Endothelial cell of hepatic sinusoid (primary cell): Measurements from ENCODE around the gene RB1.

ENCODE experiments used
- in situ Hi-C: cut with HindIII; loops from 2 replicates; pipeline ENCODE4 v1.10.0; 2017; ENCODE audit warnings: low sequenced_read_pairs

The RB1 gene

DNA sequence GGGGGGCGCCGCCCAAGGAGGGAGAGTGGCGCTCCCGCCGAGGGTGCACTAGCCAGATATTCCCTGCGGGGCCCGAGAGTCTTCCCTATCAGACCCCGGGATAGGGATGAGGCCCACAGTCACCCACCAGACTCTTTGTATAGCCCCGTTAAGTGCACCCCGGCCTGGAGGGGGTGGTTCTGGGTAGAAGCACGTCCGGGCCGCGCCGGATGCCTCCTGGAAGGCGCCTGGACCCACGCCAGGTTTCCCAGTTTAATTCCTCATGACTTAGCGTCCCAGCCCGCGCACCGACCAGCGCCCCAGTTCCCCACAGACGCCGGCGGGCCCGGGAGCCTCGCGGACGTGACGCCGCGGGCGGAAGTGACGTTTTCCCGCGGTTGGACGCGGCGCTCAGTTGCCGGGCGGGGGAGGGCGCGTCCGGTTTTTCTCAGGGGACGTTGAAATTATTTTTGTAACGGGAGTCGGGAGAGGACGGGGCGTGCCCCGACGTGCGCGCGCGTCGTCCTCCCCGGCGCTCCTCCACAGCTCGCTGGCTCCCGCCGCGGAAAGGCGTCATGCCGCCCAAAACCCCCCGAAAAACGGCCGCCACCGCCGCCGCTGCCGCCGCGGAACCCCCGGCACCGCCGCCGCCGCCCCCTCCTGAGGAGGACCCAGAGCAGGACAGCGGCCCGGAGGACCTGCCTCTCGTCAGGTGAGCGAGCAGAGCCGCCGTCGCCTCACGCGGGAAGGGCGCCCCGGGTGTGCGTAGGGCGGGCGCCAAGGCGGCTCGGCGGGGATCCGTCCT lies at the start of gene RB1:
RB1 (plus strand) TSS at position 393 of the 784 bp plus-strand sequence; CDS start at position 555, 162 bp downstream.
- in situ Hi-C loops = no loop called here

DNA sequence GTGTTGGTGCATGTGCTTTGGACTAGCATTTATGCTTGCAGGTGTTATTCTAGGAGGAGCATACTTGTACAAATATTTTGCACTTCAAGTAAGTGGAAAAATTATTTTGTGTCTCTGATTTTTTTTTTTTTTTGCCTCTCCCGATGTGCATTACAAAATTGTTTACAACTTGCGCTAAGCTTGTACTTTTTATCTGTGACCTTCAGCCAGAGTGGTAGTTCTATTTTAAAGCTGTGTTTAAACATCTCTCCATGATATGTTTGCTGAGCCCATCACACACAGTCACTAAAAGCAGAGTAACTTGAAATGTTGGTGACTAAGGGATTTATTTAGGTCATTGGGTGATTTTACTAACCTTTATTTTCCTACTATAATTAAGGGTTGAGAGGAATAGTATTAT lies 49.7 kb upstream of the RB1 start:
- in situ Hi-C loops = no loop called here

DNA sequence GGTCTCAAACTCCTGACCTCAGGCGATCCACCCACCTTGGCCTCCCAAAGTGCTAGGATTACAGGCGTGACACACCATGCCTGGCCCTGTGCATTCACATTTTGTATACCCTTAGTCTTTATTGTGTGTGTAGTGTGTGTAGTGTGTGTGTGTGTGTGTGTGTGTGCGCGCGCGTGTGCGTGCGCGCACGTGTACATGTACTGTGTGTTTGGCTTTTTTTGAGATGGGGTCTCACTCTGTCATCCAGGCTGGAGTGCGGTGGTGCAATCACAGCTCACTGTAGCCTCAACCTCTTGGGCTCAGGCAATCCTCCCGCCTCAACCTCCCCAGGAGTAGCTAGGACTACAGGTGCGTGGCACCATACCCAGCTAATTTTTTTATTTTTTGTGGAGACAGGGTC lies 48.5 kb upstream of the RB1 start:
- in situ Hi-C loops = no loop called here

DNA sequence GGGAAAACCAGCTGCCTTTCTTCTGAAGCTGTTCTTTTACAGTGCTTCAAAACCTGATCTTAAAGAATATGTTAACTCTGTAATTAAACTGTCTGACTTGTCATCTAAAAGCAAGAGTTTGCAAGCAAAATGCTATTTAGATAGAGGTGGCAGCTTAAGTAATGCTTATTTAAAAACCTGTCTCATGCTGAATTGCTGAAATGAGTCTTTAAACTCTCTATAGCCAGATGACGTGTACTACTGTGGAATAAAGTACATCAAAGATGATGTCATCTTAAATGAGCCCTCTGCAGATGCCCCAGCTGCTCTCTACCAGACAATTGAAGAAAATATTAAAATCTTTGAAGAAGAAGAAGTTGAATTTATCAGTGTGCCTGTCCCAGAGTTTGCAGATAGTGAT lies 47.6 kb upstream of the RB1 start:
- in situ Hi-C loops = no loop called here

DNA sequence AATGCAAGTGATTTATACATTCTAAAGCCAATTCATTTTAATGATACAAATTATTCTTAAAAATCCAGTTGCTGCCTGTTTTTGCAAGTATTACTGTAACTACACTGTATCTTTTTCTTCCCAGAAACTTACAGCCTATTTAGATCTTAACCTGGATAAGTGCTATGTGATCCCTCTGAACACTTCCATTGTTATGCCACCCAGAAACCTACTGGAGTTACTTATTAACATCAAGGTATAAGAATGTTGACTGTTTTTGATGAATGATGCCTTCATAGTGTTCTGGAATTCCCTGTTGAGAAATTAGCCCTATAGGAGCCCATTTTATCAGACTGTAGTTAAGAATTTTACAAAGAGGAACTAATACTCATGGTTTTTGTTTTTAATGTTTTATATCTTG lies 45.5 kb upstream of the RB1 start:
- in situ Hi-C loops = no loop called here

DNA sequence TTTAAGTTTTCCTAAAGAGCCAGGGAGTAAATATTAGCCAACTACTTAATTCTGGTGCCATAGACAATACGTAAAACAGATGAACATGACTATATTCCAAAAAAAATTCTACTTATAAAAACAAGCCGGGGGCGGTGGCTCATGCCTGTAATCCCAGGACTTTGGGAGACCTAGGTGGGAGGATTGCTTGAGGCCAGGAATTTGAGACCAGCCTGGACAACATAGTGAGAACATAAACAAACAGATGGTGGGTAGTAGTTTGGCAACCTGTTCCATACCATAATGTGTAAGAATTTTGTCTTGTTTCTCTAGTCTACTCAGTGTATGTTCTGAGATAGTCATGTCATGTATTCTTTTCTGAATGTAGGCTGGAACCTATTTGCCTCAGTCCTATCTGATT lies 45.1 kb upstream of the RB1 start:
- in situ Hi-C loops = no loop called here

DNA sequence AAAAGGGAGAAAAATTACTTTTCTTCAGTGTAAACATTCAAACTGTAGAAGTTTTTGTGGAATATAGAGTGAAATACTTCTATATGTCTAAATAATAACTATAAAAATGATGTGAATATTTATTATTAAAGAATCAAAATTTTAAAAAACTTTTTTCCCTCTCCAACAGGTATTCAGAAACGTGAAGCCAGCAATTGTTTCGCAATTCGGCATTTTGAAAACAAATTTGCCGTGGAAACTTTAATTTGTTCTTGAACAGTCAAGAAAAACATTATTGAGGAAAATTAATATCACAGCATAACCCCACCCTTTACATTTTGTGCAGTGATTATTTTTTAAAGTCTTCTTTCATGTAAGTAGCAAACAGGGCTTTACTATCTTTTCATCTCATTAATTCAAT lies 42.6 kb upstream of the RB1 start:
- in situ Hi-C loops = no loop called here

DNA sequence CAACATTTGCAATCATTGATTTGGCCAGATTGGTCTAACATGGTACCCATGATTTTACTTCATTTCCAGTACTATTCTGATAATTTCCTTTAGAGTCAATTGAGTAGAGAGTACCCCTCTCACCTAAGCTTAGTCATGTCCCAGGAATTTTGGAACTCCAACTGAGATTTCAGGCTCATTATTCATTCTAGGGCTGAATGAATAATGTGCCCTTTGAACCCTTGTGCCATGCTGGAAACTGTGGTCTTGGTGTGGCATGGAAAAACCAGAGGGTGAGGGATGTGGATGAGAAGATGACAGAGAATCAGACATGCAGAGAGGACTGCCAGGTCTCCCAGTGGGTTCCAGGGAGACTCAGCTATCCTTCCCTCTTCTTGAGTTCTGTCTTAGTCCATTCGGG lies 40.4 kb upstream of the RB1 start:
- in situ Hi-C loops = no loop called here

DNA sequence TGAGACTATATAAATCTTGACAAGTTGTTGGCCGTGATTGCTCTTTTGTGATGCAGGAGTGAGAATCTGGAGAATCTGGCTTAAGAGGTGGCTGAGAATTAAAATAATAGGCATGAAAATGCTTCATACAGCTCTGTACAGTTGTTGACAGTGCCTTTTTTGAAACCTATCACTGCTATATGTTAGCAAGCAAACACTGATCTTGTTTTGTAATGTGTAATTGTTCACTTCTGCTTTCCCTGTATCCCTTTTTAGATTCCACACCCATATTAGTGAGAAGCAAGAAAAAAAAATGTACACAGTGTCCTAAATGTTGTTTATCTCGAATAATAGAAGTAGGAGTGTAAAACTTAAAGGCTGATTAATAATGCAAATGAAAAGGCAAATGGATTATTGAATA lies 39.5 kb upstream of the RB1 start:
- in situ Hi-C loops = no loop called here

DNA sequence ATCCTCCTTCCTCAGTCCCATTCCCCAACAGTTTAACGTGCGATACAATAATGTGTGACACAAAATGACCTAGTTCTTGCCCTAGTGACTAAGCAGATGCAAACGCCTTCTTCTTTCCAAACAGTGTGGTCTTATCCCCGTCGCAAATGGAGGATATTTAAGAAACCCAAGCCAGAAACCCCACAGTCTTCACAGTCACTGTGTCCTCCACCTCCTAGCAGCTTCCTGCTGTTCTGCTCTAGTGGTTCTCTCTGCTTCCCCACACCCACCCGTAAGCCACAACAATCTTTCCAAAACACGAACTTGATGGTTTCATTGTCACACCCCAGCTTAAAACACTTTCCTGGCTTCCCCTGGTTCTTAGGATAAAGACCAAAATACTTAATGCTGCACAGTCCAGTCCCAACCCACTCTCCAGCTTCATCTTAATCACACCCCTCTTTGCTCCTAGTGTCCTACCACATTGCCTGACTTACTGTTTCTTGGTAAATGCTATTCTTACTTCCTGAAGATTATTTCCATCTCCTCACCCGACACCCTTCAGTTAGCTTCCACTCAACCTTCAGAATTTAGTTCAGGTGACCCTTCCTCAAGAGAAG lies 38.2 kb upstream of the RB1 start:
- in situ Hi-C loops = no loop called here

DNA sequence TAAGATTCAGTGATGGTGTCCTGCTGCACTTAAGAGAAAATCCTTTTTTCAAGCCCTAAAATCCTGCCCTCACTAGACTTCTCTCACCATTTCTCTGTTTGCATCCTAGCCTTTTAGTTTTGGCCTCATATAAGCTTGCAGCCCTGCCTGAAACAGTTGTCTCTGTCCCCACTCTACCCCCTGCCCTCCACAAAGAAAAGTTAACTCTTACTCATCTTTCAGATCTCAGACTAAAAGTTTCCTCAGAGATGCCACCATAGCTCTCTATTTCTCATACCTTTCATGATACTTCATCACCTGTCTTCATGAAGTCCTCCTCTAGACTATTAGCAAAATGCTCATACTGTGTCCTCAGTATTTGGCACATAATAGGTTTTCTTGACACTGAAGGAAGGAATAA lies 37.4 kb upstream of the RB1 start:
- in situ Hi-C loops = no loop called here

DNA sequence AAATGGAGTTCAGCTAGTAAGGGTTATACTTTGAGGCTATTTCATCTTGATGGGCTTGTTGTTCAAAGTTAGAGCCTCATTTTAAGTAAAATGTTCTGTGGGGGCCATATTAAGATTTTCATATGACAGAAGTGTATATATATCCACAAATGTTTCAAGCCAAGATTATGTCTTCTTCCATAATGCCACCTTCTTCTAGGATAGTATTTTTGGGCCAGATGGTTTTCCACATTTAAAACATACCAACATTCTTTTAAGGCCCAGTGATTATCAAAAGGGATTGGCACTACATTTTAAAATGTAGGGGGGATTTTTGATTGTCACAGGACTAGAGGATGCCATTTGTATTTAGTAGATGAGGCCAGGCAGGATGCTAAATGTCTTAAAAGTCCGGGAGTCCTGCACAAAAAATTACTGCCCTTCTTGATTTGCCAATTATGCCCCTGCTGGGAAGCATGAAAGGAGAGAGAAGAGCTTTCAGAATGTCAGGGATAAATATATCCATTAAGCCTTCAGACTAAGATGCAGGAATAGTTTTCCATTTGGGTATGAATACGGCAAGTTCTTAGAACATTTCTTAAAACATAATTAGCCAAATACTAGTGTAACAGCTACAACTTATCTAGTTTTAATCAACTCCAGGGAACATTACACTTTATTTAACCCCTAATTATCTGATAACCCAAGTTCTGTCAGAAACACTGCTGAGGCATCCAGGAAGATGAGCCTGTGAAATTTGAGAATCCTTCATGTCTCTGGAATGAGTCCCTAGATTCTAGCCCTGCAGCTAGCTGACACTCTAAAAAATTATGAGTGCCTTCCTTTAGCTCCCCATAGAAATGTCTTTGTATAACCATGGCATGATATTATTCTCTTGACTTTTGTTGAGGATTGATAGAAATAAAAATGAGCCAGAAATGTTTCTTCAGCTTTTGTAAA lies 36.6 kb upstream of the RB1 start:
- in situ Hi-C loops = no loop called here

DNA sequence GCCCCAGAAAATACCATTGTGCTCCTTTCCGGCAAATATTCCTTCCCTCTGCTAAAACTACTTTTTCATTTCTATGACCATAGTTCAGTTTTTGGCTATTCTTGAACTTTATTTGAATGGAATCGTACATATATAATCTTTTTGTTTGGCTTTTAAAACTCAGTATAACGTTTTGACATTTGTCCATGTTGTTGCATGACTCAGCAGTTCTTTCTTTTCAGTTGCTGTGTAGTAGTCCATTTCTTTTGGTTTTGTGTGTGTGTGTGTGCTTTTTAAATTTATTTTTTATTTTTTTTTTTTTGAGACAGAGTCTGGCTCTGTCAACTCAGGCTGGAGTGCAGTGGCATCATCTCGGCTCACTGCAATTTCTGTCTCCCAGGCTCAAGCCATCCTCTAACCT lies 35.5 kb upstream of the RB1 start:
- in situ Hi-C loops = no loop called here

DNA sequence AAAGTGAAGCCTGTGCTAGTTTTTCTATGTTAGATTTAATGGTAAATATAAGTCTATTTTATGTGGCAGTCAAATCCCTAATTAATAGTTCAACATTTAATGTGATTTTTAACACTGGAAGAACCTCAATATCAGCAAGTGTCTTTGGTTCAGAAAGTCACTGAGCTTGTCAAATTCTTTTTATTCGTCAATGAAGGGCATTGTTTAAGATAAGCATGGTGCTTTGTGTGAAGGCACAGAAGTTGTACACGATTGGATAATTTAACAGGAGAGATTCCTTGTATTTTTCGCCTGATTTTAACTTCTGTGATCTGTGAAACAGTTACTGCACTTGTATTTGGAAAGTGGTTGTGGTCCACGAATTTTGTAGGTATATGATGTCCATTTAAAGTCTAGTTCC lies 30.2 kb upstream of the RB1 start:
- in situ Hi-C loops = no loop called here

DNA sequence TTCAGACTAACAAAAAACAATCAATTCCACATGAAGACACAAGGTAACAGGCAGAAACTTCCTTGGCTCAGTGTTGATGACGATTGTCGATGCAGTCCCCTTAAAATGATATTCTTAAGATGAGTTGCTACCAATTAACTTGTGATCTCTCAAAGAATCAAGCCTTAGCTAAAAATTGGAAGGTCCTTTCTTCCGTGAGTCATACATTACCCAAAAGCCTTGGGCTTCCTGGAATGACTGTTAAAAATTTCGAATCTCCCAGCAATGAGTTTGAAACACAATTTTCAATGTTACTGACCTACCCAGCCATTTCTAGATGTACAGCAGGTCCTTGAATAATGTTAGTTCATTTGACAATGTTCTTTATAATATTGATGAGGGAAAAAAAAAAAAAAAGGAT lies 28.0 kb upstream of the RB1 start:
- in situ Hi-C loops = no loop called here

DNA sequence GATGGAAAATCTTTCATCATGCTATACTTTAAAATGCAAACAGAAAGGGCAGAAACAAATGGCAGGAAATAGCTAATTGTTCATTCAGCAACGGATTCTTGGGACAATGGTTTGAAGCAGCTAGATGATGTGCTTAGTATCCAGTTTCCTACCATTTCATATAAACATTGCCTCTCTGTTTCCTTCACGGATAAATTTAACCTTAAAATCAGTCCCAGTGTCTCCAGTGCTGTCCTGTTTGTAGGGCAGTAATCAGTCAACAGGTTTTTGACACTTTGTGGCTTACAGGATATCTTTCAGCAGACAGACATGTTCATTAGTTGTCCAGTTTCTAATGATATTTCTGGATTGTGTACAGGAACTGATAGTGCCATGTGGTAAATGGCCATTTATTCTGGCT lies 24.7 kb upstream of the RB1 start:
- in situ Hi-C loops = no loop called here

DNA sequence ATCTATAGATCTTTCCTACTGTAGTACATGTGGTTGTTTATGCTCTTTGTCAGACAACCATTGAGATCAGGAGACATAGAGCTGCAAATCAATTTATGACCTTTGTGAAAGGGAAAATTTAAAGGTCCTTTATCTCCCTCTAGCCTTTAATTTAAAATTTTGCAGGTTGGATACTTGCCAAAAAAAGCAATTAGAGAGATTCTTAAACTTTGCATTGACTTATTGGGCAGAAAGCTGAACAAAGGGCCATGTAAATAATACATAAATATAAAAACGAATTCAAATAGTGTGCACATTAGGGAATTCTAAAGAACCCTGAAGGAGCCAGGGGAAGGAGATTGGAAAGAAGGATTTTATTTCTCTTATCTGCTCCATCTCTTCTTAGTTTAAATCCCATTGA lies 22.0 kb upstream of the RB1 start:
- in situ Hi-C loops = no loop called here

DNA sequence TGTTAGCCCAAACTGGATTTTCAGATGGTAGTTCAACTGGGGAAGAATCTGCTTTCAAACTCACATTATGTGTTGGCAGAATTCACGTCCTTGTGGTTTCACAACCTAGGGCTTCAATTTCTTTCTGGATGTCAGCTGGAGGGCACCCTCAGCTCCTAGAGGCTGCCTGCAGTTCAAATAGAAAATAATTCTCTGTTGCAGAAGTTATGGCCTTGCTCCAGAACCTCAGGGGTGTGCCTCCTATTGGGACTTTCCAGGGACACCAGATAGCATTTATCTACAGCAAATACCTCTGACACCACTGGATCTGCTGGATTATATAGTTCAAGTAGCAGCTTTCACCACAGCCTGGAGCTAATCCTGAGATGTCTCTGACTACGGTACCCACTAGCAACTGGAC lies 11.8 kb upstream of the RB1 start:
- in situ Hi-C loops = no loop called here

DNA sequence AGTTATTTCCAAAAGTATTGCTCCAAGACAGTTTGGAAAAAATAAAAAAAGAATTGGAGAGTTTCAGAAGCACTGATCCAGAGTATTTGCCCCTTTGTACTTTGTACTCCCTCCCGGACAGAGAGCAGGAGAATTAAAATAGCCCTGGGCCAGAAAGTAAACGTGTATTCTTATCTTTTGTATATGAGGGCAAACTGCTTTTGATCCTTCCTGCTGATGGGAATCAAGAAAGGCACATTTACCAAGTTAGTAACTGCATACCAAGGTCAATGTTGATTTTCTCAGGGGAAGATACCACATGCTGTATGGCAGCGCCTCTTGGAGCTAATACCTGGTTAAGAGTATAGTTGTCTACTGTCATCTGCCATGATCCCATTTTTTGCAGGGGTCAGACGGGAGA lies 10.9 kb upstream of the RB1 start:
- in situ Hi-C loops = no loop called here

DNA sequence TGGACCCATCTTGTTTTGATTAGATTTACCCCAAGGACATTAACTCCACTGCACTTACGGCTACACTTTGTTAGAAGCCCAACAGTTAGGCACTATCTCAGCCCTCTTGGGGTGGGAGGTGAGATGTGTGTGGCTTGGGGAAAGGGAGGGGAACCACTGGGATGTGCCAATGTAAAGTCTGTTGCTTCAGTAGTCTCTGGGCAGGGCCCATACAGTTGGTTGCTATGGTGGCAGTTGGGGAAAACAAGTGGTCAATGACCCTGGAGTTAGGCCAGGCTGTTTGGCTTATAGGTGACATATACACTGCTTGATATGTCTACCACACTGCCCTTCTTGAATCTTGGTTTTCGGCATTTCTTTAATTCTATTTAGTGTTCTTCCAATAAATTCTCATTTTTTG lies 8.9 kb upstream of the RB1 start:
- in situ Hi-C loops = no loop called here

DNA sequence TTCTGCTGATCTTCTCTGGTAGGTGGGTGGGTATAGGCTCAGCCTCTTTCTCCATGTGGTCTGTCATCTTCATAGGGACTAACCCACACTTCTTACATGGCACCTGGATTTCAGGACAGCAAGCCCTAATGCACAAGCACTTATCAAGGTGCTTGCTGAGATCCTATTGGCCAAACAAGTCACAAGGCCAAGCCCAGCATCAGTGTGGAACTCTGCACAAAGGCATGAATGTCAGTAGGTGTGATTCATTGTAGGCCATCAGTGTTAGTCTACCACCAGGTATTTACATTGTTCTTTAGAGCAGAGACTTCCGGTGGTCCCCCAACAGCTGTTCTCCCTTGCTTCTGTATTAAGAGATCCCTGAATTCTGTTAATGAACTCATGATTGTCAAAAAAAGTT lies 8.3 kb upstream of the RB1 start:
- in situ Hi-C loops = no loop called here

DNA sequence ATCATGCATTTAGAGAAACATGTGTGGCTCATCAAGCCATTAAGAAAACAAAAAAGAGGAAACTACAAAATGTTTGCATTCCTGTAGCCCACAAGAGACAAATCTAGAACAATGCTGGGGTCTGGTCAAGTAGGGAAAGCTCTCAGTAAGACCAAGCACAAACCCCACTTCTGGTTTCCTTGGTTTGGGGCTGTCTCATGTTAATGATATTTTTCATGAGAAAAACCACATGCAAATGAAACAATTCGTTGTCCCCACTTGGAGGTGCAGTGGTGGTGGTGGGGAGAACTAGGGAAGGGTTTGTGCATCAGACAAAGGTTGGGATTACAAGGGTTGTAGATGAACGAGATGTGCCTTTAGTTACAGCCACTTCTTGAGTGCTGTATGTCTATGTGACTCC lies 7.0 kb upstream of the RB1 start:
- in situ Hi-C loops = no loop called here
